ENCODE measurements around the gene OGA. TPM values are rescaled to one million over a fixed set of nuclear protein-coding genes. Genes with fewer than 3 reads are reported as not detected.
A peak's percentile ranks its signal among the peaks of the same experiment; 100 is the strongest.

Gene OGA
- 104 TPM for total RNA-seq

DNA sequence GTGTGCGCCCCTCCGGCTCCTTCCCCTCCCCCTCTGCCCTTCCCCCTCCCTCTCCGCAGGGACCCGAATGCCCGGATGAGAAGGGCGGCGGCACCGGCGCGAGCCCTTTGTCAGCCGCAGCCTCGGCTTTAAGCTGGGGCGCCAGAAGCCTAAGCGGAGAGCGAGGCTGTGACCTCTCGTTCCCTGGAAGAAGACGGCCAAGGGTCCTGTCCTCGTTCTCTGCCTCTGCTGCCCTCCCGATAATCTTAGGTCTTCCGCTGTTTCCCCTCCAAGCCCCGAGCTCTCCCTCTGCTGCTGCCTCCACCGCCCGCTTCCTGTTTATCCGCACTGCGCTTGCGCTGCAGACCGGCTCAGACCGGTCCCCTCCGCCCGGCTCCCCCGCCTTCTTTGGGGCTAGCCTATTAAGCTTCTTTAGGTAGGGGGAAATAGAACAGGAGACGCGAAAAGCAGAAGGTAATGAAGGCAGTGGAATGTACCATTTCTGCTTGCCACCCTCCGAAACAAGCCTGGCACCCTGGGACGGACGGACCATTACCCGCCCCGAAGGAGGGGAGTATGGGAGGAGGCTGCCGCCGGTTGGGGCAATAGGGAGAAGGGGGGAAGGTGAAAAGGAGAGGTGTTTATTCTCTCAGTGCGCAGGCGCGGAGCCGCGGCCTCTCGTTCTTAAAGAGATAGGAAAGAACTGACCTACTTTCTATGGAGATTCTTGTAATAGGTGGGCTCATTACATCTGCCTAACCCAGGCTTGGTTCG lies at the start of gene OGA:
OGA (minus strand) TSS at position 326 of the 753 bp plus-strand sequence. CDS start 422 bp downstream, outside the sequence.
- DNase-seq (ENCODE audit: low spot score) = peak; percentile 98

DNA sequence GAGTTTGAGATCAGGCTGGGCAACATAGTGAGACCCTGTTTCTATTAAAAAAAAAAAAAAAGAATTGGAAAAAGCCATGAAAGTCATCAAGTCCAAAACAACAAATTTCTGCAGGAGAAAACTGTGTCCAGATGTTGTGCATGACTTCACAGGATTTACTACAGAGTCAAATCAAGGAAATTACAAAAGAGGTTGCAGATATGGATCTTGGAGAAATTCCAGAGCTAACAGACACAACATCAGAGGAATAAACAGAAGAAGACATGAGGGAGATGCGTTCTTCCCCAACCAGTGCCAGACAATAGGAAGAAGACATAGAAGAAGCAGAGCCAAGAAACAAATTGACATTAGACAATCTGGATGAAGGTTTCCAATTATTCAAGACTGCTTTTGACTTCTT lies 49.7 kb upstream of the OGA start:
- no peak for DNase-seq (ENCODE audit: low spot score)

DNA sequence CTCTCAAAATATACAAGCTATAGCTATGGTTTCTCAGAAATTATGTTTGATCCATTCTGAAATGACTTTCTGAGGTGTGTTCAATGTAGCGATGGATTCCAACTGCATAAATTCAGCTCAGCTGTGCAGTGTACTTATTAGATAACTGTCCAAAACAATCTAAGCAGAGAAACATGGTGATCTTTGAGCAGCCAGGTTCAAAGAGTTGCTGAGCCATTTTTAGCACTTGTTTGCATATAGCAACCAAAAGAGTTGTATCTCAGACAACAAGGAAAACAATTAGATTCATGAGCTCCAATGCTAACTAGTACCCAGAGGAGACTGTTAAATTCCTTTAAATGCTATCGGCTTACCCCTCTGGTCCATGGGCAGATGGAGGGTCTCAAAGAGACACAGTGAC lies 41.3 kb upstream of the OGA start:
- no peak for DNase-seq (ENCODE audit: low spot score)

DNA sequence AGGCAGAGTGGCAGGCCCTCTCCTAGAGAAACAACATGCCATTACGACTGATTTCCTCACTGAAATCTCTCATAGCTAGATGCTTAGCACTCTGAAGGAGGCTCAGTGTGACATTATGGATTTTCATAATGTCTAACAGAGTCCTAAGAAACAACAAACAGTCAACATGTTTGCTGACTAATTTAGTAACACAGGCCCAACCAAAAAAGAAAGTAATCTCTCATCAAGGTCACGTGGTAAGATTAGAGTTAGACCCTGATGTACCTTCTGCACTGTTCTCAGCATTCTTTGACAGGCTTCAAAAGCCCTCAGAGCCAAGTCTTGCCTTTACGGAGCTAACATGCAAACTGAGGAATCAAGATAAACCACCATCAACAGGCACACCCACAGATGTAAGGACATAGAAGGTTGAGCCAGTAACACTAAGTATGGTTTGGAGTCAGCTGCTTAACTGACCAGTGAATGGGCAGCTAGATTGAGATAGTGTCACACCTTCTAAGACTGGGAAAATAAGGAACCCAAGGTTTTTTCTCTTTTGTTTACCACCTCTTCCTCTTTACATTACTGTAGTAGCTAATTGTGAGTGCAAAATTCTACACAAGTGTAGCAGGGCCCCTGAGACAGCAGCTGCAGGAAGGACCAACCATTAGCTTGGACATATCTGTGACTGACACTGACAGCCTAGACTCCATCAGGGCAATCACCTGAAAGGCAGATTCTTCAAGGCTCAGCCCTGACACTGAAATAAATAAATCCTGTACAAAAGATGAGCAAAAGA lies 40.7 kb upstream of the OGA start:
- no peak for DNase-seq (ENCODE audit: low spot score)

DNA sequence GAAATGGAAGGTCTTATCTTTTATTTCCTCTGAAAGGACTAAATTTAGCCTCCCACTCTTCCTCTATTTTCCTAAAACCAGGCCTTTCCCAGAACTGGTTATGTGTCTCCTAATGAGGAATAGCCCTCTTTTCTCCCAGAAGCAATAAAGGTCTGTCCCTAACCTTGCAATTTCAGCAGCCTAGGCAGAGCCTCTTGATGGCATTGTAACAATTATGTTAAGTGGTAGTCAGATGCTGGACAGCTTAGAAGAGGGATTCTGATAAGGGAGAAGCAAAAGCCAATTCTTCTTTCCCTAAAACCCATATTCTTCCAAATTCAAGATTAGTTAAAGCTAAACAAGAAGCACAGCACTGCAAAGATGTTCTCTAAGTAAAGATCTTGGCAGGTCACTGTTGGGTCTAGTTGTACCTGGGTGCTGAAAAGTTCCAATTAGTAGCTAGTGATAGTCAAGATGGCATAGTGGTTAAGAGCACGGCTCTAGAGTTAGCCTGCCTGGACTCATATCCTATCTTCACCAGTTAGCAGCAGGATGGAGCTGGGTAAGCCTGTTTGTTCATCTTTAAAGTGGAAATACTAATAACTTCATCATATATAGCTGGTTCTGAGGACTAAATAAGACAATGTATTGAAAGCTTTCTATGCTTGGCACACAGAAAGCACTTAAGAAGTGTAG lies 39.7 kb upstream of the OGA start:
- DNase-seq (ENCODE audit: low spot score) = no peak

DNA sequence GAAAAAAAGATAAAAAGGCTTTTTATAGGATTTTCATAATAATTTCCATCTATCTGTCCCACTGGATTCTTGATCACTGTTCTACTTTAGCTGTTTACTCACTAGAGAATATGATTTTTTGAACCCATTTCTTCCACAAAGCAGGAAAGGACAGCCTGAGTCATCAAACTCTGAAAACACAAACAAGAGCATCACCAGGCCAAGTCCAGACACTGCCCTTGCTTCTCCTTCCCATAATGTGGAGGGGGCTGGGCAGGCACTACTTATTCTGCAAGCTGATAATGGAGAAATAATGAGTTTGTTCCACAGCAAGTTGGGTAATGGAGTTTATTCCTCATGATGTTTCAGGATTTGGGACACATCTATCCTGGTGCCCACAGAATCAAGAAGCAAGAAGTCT lies 38.4 kb upstream of the OGA start:
- DNase-seq (ENCODE audit: low spot score) = no peak

DNA sequence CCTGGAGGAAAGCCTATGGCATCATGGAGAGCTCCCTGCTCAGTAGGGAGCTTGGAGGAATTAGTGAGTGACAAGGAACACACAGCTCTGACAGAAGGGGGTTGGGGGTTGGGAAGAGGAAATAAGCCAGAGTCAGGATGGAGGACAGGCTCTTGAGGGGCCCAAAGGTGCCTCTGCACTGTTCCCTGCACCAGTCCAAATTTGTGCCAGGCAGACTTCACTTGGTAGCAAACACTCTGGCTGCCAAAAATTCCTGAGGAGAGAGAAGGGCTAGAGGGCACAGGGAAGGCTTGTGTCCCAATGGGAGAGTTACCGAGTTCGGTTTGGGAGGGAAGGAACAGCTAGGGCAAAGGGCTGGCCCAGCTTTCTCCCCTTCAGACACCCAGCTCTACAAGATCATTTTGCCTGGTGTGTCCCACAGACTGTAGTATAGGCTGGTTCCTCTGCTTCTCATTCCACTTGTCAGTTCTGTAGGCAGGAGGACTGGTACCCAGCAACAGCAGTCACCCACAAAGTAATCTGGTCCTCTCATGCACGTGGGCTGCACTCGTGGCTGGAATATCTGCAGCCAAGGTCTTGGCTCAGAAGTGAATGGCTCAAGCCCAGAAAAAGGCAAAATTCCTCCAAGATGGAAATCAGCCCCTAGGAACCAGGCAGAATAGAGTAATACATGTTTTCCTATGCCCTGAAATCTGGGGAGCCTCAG lies 33.3 kb upstream of the OGA start:
- no peak for DNase-seq (ENCODE audit: low spot score)

DNA sequence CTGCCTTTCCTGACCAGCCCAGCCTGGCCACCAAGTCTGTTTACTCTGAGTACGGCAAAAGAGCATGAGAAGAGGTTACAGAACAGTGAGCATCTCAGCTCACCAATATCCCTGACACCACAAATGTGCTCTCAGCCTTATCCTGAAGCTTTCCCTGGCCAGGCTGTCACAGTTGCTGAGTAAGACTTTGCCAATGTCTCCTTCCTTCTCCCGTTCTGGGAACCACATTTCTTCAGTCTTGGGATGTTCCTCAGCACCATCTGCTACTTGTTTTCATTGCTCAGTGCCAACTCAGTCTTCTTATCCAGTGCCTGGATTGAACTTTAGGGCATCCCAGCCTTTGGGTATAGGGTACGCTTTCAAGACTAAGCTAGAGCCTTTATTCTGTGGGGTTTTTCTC lies 32.5 kb upstream of the OGA start:
- DNase-seq (ENCODE audit: low spot score) = no peak

DNA sequence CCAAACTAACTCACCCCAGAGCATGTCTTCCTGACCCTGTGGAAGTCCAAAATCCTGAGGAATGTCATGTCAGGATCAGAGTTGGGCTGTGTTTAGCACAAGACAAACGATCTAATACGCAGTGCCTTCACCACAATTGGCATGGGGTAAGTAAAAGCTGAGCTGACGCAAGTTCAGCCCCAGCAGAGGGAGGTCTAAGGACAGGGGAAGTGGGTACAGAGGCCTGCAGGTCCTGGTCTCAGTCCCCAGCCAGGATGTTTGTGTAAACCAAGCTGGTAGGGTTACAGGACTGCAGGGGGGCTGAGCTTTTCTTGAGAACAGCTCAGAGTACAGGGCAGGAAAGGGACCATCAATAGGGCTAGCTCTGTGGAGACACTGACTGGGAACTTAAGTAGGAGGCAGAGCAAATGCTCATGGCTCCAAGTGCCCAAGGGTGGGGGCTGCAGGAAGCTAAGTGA lies 30.7 kb upstream of the OGA start:
- DNase-seq (ENCODE audit: low spot score) = no peak

DNA sequence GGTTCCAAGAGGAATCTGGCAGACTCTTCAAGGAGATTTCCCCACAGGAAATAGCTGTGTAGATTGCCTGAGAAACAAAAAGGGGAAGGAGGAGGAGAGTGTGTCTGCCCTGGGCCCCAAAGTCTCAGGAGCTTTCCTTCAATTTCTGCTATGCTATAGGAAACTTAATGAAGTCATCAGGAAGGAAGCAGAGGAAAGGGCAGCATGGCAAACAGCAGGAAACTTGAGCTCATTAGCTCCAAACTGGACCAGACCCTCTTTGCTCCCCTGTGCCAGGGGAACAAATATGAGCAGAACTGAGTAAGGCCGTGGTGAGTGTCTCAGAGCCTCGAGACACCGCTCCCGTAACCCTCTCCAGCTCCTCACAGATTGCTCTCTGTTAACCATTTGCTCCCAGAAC lies 30.2 kb upstream of the OGA start:
- no peak for DNase-seq (ENCODE audit: low spot score)

DNA sequence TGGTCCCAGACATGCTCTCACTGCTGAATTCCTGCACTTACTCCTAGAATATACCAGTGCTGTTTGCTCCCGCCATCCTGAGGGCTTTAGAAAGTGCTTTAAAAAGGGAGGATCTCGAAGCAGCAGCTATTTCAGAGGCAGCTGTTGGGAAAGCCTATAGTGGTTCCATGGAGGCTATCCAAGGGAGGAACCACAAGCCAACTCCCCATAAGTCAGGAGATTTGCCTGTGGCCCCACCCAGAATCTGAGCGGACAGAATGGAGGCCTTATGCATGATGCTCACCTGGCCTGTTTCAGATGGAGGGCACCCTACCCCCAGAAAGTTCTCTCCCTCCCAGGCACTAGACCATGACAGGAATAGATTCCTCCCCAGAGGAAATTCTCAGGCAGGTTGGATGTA lies 27.6 kb upstream of the OGA start:
- no peak for DNase-seq (ENCODE audit: low spot score)

DNA sequence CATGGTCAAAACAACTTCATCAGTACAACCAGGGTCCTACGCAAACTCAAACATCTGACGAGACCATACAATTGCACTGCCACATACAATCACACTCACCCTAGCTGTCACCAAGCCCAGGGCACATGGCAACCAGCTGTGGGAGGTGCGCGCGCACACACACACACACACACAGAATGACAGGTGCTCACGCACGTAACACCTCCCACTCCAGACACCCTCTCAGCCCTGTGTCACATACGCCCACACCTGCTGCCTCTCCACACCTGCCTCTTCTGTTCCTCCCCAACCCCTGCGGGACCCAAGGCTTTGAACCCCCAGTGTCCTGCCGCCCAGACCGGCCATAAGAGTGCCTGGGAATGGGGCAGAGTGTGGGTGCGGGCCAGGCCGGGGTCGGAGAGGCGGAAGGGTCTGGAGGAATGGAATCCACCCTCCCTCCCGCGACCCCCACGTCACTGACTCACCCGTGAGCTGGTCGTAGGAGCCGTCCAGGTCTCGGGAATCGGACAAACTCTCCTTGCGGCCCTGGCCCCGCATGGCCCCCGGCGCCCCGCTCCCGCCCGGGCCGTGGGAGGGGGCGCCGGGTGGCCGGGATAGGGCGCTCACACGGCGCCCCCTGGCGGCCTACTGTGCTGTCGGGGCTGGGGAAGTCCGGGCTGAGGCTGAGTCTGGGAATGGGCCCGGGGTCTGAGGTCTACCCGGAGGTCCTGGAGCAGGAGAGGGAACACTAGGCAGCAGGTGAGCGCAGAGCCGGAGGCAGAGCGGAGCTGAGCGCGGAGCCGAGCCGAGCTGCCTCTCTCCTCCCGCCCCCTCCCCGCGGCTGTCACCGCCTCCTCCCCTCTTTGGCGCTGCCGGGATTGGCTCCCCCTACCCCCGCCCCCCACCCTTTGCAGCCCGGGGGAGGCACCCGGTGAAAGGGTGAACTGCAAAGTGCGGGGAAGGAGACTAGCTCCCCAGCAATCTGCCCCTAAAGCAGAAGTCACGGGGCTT lies 25.1 kb upstream of the OGA start, which contains the start of gene KCNIP2:
KCNIP2 (minus strand) TSS at position 769 of the 990 bp plus-strand sequence; CDS start at position 537, 232 bp downstream.
- no peak for DNase-seq (ENCODE audit: low spot score)

DNA sequence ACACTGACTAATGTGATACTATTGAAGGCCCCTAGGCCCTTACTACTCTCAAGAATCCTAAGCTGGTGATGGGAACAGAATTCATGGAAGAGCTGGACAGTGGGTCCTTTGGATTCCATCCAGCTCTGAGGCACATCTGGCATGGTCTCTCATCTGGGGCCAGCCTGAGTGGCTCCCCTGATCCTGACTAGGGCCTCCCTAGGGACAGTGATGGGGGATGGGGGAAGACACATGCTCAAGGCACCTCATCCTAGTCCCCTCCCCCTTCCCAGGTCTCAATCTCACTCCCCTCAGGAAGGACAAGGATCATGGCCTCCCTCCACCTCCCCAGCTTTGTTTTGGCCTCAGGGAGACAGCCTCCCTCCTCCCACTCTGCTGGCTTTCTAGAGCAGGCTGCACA lies 23.6 kb upstream of the OGA start:
- no peak for DNase-seq (ENCODE audit: low spot score)

DNA sequence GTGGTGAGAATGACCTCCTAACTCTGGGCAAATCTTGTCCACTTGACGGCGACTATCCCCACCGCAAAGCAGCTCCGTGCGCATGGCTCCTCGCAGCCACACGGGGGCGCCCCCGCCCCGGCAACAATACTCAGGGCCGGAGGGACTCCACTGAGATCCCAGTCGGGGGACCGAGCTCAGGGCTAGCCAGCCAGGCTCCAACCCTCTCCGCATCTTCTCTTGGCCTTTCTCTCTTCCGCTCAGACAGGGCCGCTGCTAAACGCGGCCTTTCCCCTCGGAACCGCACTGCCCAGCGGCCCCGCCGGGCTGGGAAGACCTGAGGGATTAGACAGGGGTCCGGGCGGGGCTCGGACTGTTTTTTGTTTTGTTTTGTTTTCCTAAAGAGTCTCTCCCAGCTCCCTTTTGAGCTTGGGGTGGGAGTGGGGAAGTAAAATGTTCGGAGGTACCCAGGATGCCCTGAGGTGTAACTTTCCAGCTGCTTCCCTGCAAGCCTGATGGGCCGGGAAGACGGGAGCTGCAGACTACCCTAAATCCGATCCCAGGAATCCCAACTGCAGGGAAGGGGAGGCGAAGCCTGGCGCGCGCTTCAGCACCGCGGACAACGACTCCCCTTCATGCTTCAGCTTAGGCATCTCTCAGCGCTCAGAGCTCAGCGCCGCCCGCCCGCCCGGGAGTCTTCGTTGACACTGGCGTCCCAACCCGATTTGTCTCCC lies 22.7 kb upstream of the OGA start:
- DNase-seq (ENCODE audit: low spot score) = peak; percentile 75

DNA sequence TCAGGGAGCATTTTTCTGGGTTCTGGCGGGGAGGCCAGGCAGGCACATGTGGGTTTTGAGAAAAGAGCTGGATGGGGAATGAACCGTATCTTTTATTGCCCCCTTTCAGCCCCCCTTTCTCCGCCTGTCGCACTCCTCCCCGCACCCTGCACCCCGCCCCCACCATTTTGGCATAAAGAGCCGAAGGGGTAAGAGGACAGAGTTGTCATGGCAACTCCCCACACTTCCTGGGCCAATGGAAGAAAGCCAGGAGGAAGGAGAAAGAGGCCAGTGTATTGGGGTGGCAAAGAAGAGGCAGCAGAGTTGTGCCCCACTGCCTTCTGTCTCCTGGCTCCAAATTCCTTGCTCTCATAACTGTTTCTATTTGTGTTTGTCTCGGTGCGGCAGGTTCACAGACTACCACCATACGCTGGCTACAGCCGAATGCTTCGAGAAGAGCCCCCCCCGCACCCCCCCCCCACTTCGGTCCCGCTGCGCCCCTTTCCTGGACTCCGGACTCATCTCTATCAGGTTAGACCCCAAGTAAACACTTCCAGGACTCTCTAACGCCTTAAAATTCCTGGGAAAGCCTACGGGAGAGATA lies 21.9 kb upstream of the OGA start:
- no peak for DNase-seq (ENCODE audit: low spot score)

DNA sequence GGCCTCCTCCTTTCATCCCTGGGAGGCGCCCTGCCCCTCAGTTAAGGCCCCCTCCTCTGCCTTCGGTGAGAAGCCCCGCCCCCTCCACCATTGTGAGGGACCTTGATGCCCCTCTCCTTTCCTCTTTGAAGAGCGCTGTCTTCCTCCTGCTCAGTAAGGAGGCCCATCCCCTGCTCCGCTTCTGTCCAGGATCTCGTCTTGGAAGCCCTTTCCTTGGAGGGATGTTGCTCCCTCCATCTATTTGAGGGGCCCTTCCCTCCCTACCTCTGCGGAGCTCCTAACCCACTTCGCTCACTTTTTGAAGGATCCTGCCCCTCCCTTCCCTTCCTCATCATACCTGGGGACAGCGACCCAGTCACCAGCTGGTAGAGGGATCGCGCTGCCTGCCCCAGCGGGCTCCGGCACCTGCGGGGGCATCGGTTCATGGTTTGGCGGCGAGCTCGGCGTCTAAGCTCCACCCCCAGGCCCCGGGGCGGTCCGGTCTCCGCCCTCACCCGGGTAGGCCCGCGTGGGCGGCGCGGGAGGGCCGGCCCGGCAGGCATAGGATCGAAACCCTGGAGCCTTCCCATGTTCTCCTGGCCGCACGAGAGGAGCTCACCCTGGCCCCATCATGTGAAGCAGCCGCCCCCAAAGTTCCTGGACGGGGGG lies 21.3 kb upstream of the OGA start:
- DNase-seq (ENCODE audit: low spot score) = no peak

DNA sequence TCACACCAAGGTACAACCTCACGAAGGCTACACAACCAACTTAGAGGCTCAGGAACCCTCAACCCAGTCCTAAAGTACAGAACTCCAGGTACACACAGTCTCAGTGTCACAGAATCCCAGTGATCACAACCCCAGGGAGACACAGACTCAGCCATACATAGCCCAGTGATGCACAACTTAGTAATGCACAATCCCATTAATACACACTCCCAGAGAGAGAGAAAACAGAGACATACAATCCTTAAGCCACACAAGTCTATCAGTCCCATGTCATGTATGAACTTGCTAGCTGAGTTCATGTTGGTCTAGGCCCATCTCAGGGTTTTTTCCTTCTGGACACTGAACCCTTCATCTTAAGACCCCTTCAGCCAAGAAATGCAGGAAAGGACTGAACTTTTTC lies 20.8 kb upstream of the OGA start:
- no peak for DNase-seq (ENCODE audit: low spot score)

DNA sequence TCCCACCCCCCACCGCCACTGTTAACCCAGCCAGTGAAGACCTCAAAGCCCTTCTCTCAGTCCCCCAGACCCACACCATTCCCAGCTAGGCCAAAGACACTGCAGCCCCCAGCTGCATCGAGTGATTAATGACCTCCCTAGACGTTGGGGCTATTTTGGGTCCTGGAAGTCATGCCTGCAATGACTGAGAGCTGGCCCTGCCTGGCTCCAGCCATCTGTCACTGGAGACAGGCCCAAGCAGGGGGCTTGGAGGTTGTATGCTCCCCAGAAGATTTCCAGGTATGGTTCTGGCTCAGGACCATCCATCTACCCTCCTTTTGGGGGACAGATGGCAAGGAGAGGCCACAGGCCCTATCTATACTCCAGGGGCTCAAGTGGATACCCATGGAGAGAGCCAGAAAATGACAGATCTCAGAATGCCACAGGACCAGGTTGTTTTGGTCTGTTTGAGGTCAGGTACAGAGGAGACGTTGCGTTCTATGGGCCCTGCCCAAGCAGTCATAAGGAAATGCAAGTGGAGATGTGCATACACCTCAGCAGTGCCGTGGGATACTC lies 20.2 kb upstream of the OGA start:
- no peak for DNase-seq (ENCODE audit: low spot score)

DNA sequence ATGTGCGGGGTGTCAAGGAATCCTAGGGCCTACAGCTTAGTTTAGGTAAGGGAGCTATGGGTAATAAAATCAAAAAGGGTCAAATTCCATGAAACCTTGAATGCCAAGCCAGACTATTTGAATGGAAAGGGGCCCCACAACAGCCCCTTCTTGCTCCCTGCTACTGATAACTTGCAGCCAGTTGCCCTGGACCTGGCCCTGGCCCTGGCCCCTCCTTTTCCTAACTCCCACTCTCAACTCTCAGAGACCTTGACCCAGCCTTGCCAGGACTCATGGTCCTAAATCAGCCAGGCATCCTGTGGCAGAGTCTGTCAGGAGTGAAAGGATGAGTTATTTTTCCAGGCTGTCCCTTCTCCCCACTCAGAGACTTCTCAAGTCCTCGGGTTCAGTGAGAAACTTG lies 19.5 kb upstream of the OGA start:
- no peak for DNase-seq (ENCODE audit: low spot score)
